Activated naive CD8-positive, alpha-beta T cell treated with anti-CD3 and anti-CD28 coated beads, Interleukin-2, amount 50 U/mL, for 24 hours (primary cell): ENCODE data around the gene LMLN.
"Not testable (repeated sequence)": the region's sequence is repeated elsewhere in the genome, so short reads cannot be mapped to it uniquely, and the experiment has no call there.

ENCODE experiments used
- ATAC-seq: fragments of 150-1000 bp; cut with Tn5 transposase; one replicate; pipeline ENCODE4 v1.10.0; 2021
- DNase-seq: peaks from one replicate; pipeline ENCODE4 v3.0.0; 2021
- H3K27ac Mint-ChIP-seq: one replicate; pipeline ENCODE4 v1.8.0; 2021; ENCODE audit warnings: mild to moderate bottlenecking, mixed read lengths
- H3K27me3 Mint-ChIP-seq: one replicate; pipeline ENCODE4 v1.8.0; 2021; ENCODE audit warnings: mixed read lengths
- H3K36me3 Mint-ChIP-seq: one replicate; pipeline ENCODE4 v1.8.0; 2021; ENCODE audit warnings: low read depth, mixed read lengths
- H3K4me1 Mint-ChIP-seq: one replicate; pipeline ENCODE4 v1.8.0; 2021; ENCODE audit warnings: mixed read lengths
- H3K4me3 Mint-ChIP-seq: one replicate; pipeline ENCODE4 v1.8.0; 2021; ENCODE audit warnings: mild to moderate bottlenecking, moderate library complexity, mixed read lengths
- H3K9me3 Mint-ChIP-seq: one replicate; pipeline ENCODE4 v1.8.0; 2021; ENCODE audit warnings: mixed read lengths

Gene LMLN, protein sequence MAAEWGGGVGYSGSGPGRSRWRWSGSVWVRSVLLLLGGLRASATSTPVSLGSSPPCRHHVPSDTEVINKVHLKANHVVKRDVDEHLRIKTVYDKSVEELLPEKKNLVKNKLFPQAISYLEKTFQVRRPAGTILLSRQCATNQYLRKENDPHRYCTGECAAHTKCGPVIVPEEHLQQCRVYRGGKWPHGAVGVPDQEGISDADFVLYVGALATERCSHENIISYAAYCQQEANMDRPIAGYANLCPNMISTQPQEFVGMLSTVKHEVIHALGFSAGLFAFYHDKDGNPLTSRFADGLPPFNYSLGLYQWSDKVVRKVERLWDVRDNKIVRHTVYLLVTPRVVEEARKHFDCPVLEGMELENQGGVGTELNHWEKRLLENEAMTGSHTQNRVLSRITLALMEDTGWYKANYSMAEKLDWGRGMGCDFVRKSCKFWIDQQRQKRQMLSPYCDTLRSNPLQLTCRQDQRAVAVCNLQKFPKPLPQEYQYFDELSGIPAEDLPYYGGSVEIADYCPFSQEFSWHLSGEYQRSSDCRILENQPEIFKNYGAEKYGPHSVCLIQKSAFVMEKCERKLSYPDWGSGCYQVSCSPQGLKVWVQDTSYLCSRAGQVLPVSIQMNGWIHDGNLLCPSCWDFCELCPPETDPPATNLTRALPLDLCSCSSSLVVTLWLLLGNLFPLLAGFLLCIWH

DNA sequence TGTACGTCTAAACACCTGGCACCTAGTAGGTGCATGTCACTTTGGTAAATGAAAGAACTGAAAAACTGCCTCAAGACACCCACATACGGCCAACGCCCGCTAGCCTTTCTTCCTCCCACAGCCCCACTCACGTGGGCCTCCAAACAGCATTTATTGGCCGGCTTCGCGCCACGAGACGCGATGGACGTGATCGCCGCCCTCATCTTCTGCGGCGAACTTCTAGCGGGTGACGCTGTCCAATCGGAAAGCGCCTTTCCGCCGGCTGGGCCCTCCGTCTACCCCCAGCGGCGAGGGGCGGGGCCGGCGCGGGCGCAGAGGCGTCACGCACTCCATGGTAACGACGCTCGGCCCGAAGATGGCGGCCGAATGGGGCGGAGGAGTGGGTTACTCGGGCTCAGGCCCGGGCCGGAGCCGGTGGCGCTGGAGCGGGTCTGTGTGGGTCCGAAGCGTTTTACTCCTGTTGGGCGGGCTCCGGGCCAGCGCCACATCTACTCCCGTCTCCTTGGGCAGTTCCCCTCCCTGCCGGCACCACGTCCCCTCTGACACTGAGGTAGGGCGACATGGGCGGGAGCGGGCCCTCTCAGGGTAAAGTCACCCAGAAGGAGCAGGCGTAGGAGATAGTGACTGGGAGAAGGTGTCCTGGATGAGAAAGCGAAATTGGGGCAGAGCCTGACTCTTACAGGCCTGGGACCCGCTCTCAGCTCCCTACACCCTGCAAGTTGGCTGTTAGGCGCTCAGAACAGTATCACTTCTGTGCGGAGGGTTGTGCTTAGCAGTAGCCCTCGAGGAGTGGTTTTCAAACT lies at the start of gene LMLN:
TSS of gene LMLN (plus strand) at position 327 of the 803 bp plus-strand sequence. CDS start at position 356, 29 bp downstream.
- H3K27ac Mint-ChIP-seq = peak within 1 kb of the TSS; percentile 98
- H3K36me3 Mint-ChIP-seq = peaks cover 29% of the 10 kb centered on the region
- peaks cover 56% of the 10 kb centered on the region for H3K4me1 Mint-ChIP-seq
- H3K4me3 Mint-ChIP-seq = peak within 1 kb of the TSS; percentile 89
- peak; percentile 96 for DNase-seq
- H3K27me3 Mint-ChIP-seq = no peaks in the 10 kb centered on the region
- peak; percentile 90 for ATAC-seq
- H3K9me3 Mint-ChIP-seq = no peaks in the 10 kb centered on the region

DNA sequence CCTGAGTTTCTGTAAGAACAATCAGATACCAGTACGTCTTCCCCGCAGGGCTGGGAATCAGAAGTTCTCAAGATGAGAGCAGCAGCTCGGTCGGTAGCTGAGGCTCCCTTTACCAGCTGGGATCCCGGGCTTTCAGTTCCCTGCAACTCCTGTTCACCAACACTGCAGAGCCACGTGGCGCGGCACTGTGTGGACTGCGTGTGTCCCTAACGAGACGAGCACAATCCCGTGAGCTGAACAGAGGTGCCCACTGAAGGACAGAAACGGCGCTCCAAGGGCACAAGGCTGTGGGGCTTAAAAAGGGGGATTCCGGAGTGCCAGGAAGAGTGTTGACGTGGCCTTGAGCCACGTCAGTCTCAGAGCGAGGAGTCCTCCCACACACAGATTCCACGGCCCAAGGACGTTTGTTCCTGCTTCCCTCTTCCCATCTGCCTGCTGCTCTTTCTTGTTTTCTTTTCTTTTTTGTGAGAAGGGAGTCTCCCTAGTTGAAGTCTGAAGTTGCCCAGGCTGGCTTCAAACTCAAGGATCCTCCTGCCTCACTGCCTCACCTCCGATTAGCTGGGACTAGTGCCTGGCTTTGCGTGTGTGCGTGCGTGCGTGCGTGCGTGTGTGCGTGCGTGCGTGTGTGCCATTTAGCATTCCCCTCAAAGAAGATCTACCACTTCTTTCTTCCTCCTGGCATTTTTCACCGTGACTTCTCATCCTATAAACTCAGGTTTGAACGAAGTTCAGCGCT lies 47.1 kb upstream of the LMLN start:
- no peaks in the 10 kb centered on the region for H3K9me3 Mint-ChIP-seq
- H3K36me3 Mint-ChIP-seq = no peaks in the 10 kb centered on the region
- H3K27ac Mint-ChIP-seq = peak overlapping the region; percentile 62
- DNase-seq (no peak), ATAC-seq (peak; percentile 24)
- H3K4me1 Mint-ChIP-seq = no peaks in the 10 kb centered on the region
- no peaks in the 10 kb centered on the region for H3K27me3 Mint-ChIP-seq
- H3K4me3 Mint-ChIP-seq = peak overlapping the region; percentile 62

DNA sequence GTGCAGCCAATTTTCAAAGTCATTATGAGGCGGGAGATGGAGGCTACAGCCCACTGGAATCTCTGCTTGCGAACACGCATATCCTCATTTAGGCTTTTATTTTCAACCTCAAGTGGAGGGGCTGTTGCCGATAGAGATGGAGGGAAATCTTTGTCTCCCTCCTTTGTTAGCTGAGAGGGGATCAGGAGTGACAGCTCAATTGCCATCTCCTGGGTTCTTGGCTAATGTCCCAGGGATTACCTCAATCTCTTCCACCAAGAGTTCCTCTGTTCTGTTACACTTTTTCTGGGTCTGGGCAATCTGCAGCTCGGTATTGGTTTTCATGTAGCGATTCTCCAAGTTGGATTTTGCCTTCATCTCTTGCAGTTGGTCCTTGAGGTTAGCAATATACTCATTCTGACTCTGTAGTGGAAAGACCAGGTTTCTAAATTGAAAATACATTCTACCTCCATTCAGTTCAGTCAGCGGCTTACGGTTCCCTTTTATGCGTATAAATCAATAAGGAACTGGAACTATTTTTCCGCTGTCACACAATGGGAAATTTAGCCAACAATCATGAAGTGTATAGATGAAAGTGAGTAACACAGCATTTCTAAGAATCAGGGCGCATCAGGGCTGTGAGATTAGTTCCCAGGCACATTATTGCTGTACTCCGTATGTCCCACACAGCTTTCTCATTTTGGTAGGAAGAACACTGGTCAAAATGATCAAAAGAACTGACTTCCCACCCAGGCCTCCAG lies 46.2 kb upstream of the LMLN start:
- Mint-ChIP-seq H3K36me3 (no peaks in the 10 kb centered on the region), H3K27ac (no peak overlapping the region), H3K4me3 (no peak overlapping the region), H3K9me3 (no peaks in the 10 kb centered on the region), H3K27me3 (no peaks in the 10 kb centered on the region), H3K4me1 (no peaks in the 10 kb centered on the region)
- peak; percentile 54 for ATAC-seq
- DNase-seq = no peak

- not testable (repeated sequence) for H3K4me3 Mint-ChIP-seq, DNase-seq
Measured at GRCh38 chr3:197921429-197922275, 38.4 kb upstream of the LMLN start.

GRCh38 chr3:197926418-197926817 lies 33.6 kb upstream of the LMLN start:
- Mint-ChIP-seq H3K27ac (no peak overlapping the region), H3K9me3 (no peaks in the 10 kb centered on the region), H3K4me1 (peaks cover 6% of the 10 kb centered on the region), H3K4me3 (no peak overlapping the region), H3K36me3 (peaks cover 12% of the 10 kb centered on the region), H3K27me3 (no peaks in the 10 kb centered on the region)
- ATAC-seq (no peak), DNase-seq (peak; percentile 15)

More at GRCh38 chr3:197921429-197922275, 38.4 kb upstream of the LMLN start:
- not testable (repeated sequence) for H3K27ac Mint-ChIP-seq, H3K9me3 Mint-ChIP-seq, H3K36me3 Mint-ChIP-seq, H3K27me3 Mint-ChIP-seq, ATAC-seq, H3K4me1 Mint-ChIP-seq

GRCh38 chr3:197927578-197927977 lies 32.4 kb upstream of the LMLN start:
- not testable (repeated sequence) for H3K36me3 Mint-ChIP-seq, H3K4me1 Mint-ChIP-seq, H3K4me3 Mint-ChIP-seq, H3K9me3 Mint-ChIP-seq, DNase-seq, H3K27ac Mint-ChIP-seq, ATAC-seq, H3K27me3 Mint-ChIP-seq

- ATAC-seq = no peak
- H3K9me3 Mint-ChIP-seq = no peaks in the 10 kb centered on the region
- DNase-seq = no peak
- peaks cover 3% of the 10 kb centered on the region for H3K4me1 Mint-ChIP-seq
- no peaks in the 10 kb centered on the region for H3K27me3 Mint-ChIP-seq
- peaks cover 2% of the 10 kb centered on the region for H3K36me3 Mint-ChIP-seq
- no peak overlapping the region for H3K27ac Mint-ChIP-seq
- no peak overlapping the region for H3K4me3 Mint-ChIP-seq
Measured at GRCh38 chr3:197936819-197937384, 23.1 kb upstream of the LMLN start.

DNA sequence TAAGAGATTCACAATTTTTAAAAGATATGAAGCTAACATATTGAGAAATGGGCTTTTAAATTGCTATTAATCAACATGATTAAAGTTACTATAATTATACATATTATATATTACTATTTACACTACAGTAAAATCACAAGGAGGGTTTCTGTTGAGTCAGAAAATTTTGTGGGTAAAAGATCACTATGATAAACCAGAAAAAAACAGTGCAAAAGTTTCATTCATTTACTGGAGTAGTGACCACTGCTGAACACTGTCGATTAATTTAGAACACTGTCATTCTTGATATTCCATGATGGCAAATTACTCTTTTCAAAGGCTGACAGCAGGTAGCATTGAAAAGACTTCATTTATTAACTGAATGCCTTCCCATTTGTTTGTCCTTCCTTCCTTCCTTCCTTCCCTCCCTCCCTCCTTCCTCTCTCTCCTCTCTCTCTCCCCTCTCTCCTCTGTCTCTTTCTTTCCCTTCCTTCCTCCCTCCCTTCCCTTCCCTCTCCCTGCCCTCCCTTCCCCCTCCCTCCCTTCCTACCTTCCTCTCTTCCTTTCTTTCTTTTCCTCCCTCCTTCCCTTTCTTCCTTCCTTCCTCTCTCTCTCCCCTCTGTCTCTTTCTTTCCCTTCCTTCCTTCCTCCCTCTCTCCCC lies 19.2 kb upstream of the LMLN start:
- ATAC-seq (no peak), DNase-seq (no peak)
- Mint-ChIP-seq H3K27ac (no peak overlapping the region), H3K36me3 (no peaks in the 10 kb centered on the region), H3K4me1 (peaks cover 4% of the 10 kb centered on the region), H3K9me3 (no peaks in the 10 kb centered on the region), H3K27me3 (no peaks in the 10 kb centered on the region), H3K4me3 (no peak overlapping the region)

- no peak overlapping the region for H3K27ac Mint-ChIP-seq
- no peaks in the 10 kb centered on the region for H3K9me3 Mint-ChIP-seq
- H3K4me1 Mint-ChIP-seq = peaks cover 4% of the 10 kb centered on the region
- DNase-seq (no peak), ATAC-seq (peak; percentile 86)
- no peaks in the 10 kb centered on the region for H3K27me3 Mint-ChIP-seq
- H3K4me3 Mint-ChIP-seq = no peak overlapping the region
- no peaks in the 10 kb centered on the region for H3K36me3 Mint-ChIP-seq
Measured at GRCh38 chr3:197942956-197943556, 17.0 kb upstream of the LMLN start.

- H3K27ac Mint-ChIP-seq = peak overlapping the region; percentile 100
- H3K36me3 Mint-ChIP-seq = peaks cover 43% of the 10 kb centered on the region
- no peaks in the 10 kb centered on the region for H3K27me3 Mint-ChIP-seq
- peak overlapping the region; percentile 97 for H3K4me3 Mint-ChIP-seq
- ATAC-seq (peak; percentile 4), DNase-seq (no peak)
- H3K9me3 Mint-ChIP-seq = no peaks in the 10 kb centered on the region
- H3K4me1 Mint-ChIP-seq = peaks cover 41% of the 10 kb centered on the region
Measured at GRCh38 chr3:197949191-197949777, 10.7 kb upstream of the LMLN start.

DNA sequence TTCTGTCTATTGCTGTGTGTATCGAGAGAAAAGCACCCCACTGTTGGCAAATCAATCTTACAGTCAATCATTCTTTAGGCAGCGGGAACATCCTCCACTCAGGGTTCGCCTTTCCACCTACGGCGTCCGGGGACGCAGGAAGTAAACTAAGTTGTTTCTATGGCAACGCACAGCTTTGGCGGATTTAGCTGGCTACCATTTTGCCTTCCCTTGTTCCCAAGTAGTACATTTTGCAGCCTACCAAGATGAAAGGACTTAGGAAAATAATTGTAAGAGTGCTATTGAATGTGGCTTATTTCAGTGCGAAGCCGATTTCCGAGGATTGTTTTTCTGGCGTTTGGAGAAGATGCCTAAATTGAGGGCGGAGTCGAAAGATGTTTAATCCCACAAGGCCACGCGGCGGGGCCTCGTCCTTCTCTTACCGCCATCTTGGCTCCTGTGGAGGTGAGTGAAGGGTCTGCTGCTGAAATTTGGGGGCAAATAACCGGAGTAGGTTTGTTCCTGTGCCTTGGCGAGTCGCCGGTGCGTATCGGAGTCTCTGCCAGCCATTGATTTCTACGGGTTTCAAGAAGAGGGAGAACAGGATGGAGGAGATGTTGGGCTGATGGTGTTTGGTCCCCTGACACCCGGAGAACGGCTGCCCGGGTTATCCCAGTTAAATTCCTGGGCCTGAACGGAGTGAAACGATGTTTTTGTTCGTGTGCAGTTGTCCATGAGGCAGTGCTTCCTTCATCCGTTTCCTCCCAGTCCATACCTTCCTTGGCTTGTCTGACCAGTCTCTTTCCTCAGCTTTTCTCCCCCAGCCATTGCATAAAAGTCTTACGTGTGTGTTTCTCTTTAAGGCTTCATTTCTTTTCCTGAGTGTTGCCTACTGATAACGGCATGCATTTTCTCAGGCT lies 10.0 kb upstream of the LMLN start, which contains the start of gene RPL35A:
TSS of gene RPL35A (plus strand) at position 413 of the 899 bp plus-strand sequence. CDS start 778 bp downstream, outside the sequence.
- H3K27me3 Mint-ChIP-seq = no peaks in the 10 kb centered on the region
- H3K4me1 Mint-ChIP-seq = peaks cover 48% of the 10 kb centered on the region
- ATAC-seq = peak; percentile 82
- peak; percentile 79 for DNase-seq
- H3K4me3 Mint-ChIP-seq = peak within 1 kb of the TSS; percentile 97
- peaks cover 51% of the 10 kb centered on the region for H3K36me3 Mint-ChIP-seq
- peak within 1 kb of the TSS; percentile 100 for H3K27ac Mint-ChIP-seq
- no peaks in the 10 kb centered on the region for H3K9me3 Mint-ChIP-seq
